Hepatocyte (in vitro differentiated cells): Measurements from ENCODE around the gene SUMF1.

ENCODE experiments used
- EZH2phosphoT487 ChIP-seq: fragments of 200-600 bp; sonication (generic); IDR thresholded peaks from one replicate; pipeline ENCODE4 v1.6.1; 2018; ENCODE audit warnings: antibody characterized with exemption, mild to moderate bottlenecking, low read depth, moderate library complexity; ENCODE audit not compliant: unreplicated experiment, severe bottlenecking
- TF ChIP-seq, protein P1 (sequence below): fragments of 200-600 bp; sonication (generic); IDR thresholded peaks from 2 replicates; pipeline ENCODE4 v1.5.1; 2016; ENCODE audit warnings: antibody characterized with exemption, mild to moderate bottlenecking; ENCODE audit not compliant: poor library complexity

DNA sequence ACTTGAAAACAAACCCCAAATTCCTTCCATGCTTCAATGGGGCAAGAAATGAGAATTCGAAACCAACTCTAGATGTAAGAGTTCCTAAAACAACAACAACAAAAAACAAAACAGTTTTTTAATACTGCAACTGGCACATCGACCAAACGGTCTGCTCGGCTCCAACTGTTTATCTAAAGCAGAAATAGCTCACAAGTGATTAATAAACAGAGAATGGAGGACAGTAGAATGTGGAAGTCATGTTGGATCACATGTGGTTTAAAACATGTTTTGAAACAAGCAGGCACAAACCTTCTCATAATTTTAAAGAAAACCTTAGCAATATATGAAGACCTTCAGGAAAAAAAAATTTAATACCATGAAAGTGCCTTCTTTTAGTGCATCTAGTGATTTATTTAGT lies 108.8 kb downstream of the SUMF1 start:
- TF ChIP-seq, protein P1, sequence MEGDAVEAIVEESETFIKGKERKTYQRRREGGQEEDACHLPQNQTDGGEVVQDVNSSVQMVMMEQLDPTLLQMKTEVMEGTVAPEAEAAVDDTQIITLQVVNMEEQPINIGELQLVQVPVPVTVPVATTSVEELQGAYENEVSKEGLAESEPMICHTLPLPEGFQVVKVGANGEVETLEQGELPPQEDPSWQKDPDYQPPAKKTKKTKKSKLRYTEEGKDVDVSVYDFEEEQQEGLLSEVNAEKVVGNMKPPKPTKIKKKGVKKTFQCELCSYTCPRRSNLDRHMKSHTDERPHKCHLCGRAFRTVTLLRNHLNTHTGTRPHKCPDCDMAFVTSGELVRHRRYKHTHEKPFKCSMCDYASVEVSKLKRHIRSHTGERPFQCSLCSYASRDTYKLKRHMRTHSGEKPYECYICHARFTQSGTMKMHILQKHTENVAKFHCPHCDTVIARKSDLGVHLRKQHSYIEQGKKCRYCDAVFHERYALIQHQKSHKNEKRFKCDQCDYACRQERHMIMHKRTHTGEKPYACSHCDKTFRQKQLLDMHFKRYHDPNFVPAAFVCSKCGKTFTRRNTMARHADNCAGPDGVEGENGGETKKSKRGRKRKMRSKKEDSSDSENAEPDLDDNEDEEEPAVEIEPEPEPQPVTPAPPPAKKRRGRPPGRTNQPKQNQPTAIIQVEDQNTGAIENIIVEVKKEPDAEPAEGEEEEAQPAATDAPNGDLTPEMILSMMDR = no peak
- TF ChIP-seq EZH2phosphoT487 = no peak
